ENCODE data around the gene HIP1. TPM values are rescaled to one million over a fixed set of nuclear protein-coding genes. Genes with fewer than 3 reads are reported as not detected.
"Not testable (repeated sequence)": the region's sequence is repeated elsewhere in the genome, so short reads cannot be mapped to it uniquely, and the experiment has no call there.

Gene HIP1
- total RNA-seq, 2 experiments from 2014 or later = 4.1 to 4.6 TPM

GRCh38 chr7:75625868-75626267, 112.9 kb downstream of the HIP1 start:
- POLR2A ChIA-PET = no interaction called here
- DNase-seq = no peak
- H3K27ac Mint-ChIP-seq = no peak overlapping the region
- H3K27me3 Mint-ChIP-seq (ENCODE audit: low read depth) = peaks cover 5% of the 10 kb centered on the region
- peaks cover 4% of the 10 kb centered on the region for H3K9me3 Mint-ChIP-seq (ENCODE audit: insufficient read depth)
- ATAC-seq = no peak
- CTCF ChIA-PET = interaction anchor here (0.8 kb wide), 1 partner anchor 14 kb away, joined by 3 read pairs; no protein-coding TSS in a partner anchor
- no peaks in the 10 kb centered on the region for H3K36me3 Mint-ChIP-seq (ENCODE audit: low read depth)
- no peaks in the 10 kb centered on the region for H3K4me1 Mint-ChIP-seq (ENCODE audit: low read depth)
- no peak overlapping the region for H3K4me3 Mint-ChIP-seq

- CTCF ChIA-PET = no interaction called here
- Mint-ChIP-seq H3K27me3 (ENCODE audit: low read depth) (peaks cover 2% of the 10 kb centered on the region), H3K36me3 (ENCODE audit: low read depth) (no peaks in the 10 kb centered on the region), H3K9me3 (ENCODE audit: insufficient read depth) (peaks cover 4% of the 10 kb centered on the region), H3K4me1 (ENCODE audit: low read depth) (no peaks in the 10 kb centered on the region), H3K4me3 (no peak overlapping the region), H3K27ac (no peak overlapping the region)
- ATAC-seq (no peak), DNase-seq (no peak)
- POLR2A ChIA-PET = no interaction called here
Measured at GRCh38 chr7:75624134-75624832, 114.5 kb downstream of the HIP1 start.

- H3K27ac Mint-ChIP-seq = no peak overlapping the region
- POLR2A ChIA-PET = interaction anchor here (0.6 kb wide), 1 partner anchor 1015 kb away, joined by 3 read pairs; no protein-coding TSS in a partner anchor
- no peaks in the 10 kb centered on the region for H3K36me3 Mint-ChIP-seq (ENCODE audit: low read depth)
- peaks cover 2% of the 10 kb centered on the region for H3K27me3 Mint-ChIP-seq (ENCODE audit: low read depth)
- peaks cover 4% of the 10 kb centered on the region for H3K9me3 Mint-ChIP-seq (ENCODE audit: insufficient read depth)
- ATAC-seq (no peak), DNase-seq (no peak)
- H3K4me1 Mint-ChIP-seq (ENCODE audit: low read depth) = peaks cover 4% of the 10 kb centered on the region
- no peak overlapping the region for H3K4me3 Mint-ChIP-seq
- CTCF ChIA-PET = no interaction called here
Measured at GRCh38 chr7:75623390-75624133, 115.2 kb downstream of the HIP1 start.

GRCh38 chr7:75621124-75621523, 117.6 kb downstream of the HIP1 start:
- ATAC-seq = no peak

GRCh38 chr7:75619636-75620035, 119.1 kb downstream of the HIP1 start:
- peaks cover 29% of the 10 kb centered on the region for H3K4me1 Mint-ChIP-seq (ENCODE audit: low read depth)
- H3K4me3 Mint-ChIP-seq = no peak overlapping the region
- DNase-seq (no peak), ATAC-seq (no peak)
- POLR2A ChIA-PET = no interaction called here
- CTCF ChIA-PET = no interaction called here
- H3K27me3 Mint-ChIP-seq (ENCODE audit: low read depth) = no peaks in the 10 kb centered on the region
- H3K27ac Mint-ChIP-seq = no peak overlapping the region
- H3K36me3 Mint-ChIP-seq (ENCODE audit: low read depth) = no peaks in the 10 kb centered on the region
- H3K9me3 Mint-ChIP-seq (ENCODE audit: insufficient read depth) = no peaks in the 10 kb centered on the region

More at GRCh38 chr7:75621124-75621523, 117.6 kb downstream of the HIP1 start:
- H3K27me3 Mint-ChIP-seq (ENCODE audit: low read depth) = no peaks in the 10 kb centered on the region
- no peak overlapping the region for H3K27ac Mint-ChIP-seq
- no peak overlapping the region for H3K4me3 Mint-ChIP-seq
- ChIA-PET POLR2A (no interaction called here), CTCF (no interaction called here)
- peaks cover 29% of the 10 kb centered on the region for H3K4me1 Mint-ChIP-seq (ENCODE audit: low read depth)
- no peak for DNase-seq
- H3K9me3 Mint-ChIP-seq (ENCODE audit: insufficient read depth) = peaks cover 3% of the 10 kb centered on the region
- H3K36me3 Mint-ChIP-seq (ENCODE audit: low read depth) = no peaks in the 10 kb centered on the region

GRCh38 chr7:75617634-75618234, 121.0 kb downstream of the HIP1 start:
- Mint-ChIP-seq H3K4me1 (ENCODE audit: low read depth) (peaks cover 29% of the 10 kb centered on the region), H3K27me3 (ENCODE audit: low read depth) (no peaks in the 10 kb centered on the region), H3K4me3 (peak overlapping the region; percentile 65), H3K36me3 (ENCODE audit: low read depth) (no peaks in the 10 kb centered on the region), H3K27ac (peak overlapping the region; percentile 73), H3K9me3 (ENCODE audit: insufficient read depth) (no peaks in the 10 kb centered on the region)
- ChIA-PET CTCF (interaction anchor here (1.7 kb wide), 1 partner anchor 144 kb away, joined by 7 read pairs; no protein-coding TSS in a partner anchor), POLR2A (no interaction called here)
- DNase-seq (peak; percentile 76), ATAC-seq (peak; percentile 79)

- no peaks in the 10 kb centered on the region for H3K36me3 Mint-ChIP-seq (ENCODE audit: low read depth)
- H3K27me3 Mint-ChIP-seq (ENCODE audit: low read depth) = no peaks in the 10 kb centered on the region
- ATAC-seq (no peak), DNase-seq (no peak)
- H3K4me1 Mint-ChIP-seq (ENCODE audit: low read depth) = peaks cover 29% of the 10 kb centered on the region
- no peaks in the 10 kb centered on the region for H3K9me3 Mint-ChIP-seq (ENCODE audit: insufficient read depth)
- CTCF ChIA-PET = no interaction called here
- H3K27ac Mint-ChIP-seq = peak overlapping the region; percentile 71
- H3K4me3 Mint-ChIP-seq = no peak overlapping the region
- POLR2A ChIA-PET = no interaction called here
Measured at GRCh38 chr7:75616421-75617167, 122.1 kb downstream of the HIP1 start.

GRCh38 chr7:75614401-75614800, 124.3 kb downstream of the HIP1 start:
- Mint-ChIP-seq H3K4me3 (no peak overlapping the region), H3K27me3 (ENCODE audit: low read depth) (no peaks in the 10 kb centered on the region), H3K27ac (no peak overlapping the region), H3K4me1 (ENCODE audit: low read depth) (peaks cover 29% of the 10 kb centered on the region), H3K36me3 (ENCODE audit: low read depth) (no peaks in the 10 kb centered on the region), H3K9me3 (ENCODE audit: insufficient read depth) (no peaks in the 10 kb centered on the region)
- DNase-seq = no peak
- no peak for ATAC-seq
- ChIA-PET POLR2A (no interaction called here), CTCF (no interaction called here)

- ChIA-PET CTCF (no interaction called here), POLR2A (no interaction called here)
- Mint-ChIP-seq H3K36me3 (ENCODE audit: low read depth) (no peaks in the 10 kb centered on the region), H3K4me1 (ENCODE audit: low read depth) (peaks cover 23% of the 10 kb centered on the region), H3K4me3 (no peak overlapping the region), H3K9me3 (ENCODE audit: insufficient read depth) (no peaks in the 10 kb centered on the region), H3K27ac (no peak overlapping the region), H3K27me3 (ENCODE audit: low read depth) (no peaks in the 10 kb centered on the region)
- DNase-seq = no peak
- ATAC-seq = no peak
Measured at GRCh38 chr7:75613351-75613750, 125.4 kb downstream of the HIP1 start.

- POLR2A ChIA-PET = no interaction called here
- CTCF ChIA-PET = interaction anchor here (1.0 kb wide), 1 partner anchor 9 kb away, joined by 3 read pairs; no protein-coding TSS in a partner anchor
- no peak overlapping the region for H3K4me3 Mint-ChIP-seq
- DNase-seq (no peak), ATAC-seq (no peak)
- peaks cover 6% of the 10 kb centered on the region for H3K4me1 Mint-ChIP-seq (ENCODE audit: low read depth)
- no peak overlapping the region for H3K27ac Mint-ChIP-seq
- H3K36me3 Mint-ChIP-seq (ENCODE audit: low read depth) = no peaks in the 10 kb centered on the region
- H3K27me3 Mint-ChIP-seq (ENCODE audit: low read depth) = no peaks in the 10 kb centered on the region
- no peaks in the 10 kb centered on the region for H3K9me3 Mint-ChIP-seq (ENCODE audit: insufficient read depth)
Measured at GRCh38 chr7:75611557-75612178, 127.1 kb downstream of the HIP1 start.

- H3K27ac Mint-ChIP-seq; H3K4me1 Mint-ChIP-seq (ENCODE audit: low read depth); ATAC-seq; H3K9me3 Mint-ChIP-seq (ENCODE audit: insufficient read depth); DNase-seq; H3K4me3 Mint-ChIP-seq; CTCF ChIA-PET; H3K27me3 Mint-ChIP-seq (ENCODE audit: low read depth); POLR2A ChIA-PET; H3K36me3 Mint-ChIP-seq (ENCODE audit: low read depth): not testable (repeated sequence)
Measured at GRCh38 chr7:75609416-75609815, 129.3 kb downstream of the HIP1 start.
